Keratinocyte (primary cell): ENCODE results near the gene LMBR1L.

Source experiments
- EZH2 ChIP-seq: IDR thresholded peaks from one replicate; pipeline ENCODE4 v1.6.1; 2012; ENCODE audit warnings: inconsistent platforms, mild to moderate bottlenecking, low read length, moderate library complexity
- TF ChIP-seq, protein P1 (sequence below), 3 experiments: IDR thresholded peaks in 1 of 3; conservative IDR thresholded peaks in 1 of 3; optimal IDR thresholded peaks in 1 of 3; 2 replicates in 2 of 3; 3 replicates in 1 of 3; pipeline versions ENCODE3 to v1.5.1; 2011; ENCODE audit warnings: low read length in 3 of 3, mild to moderate bottlenecking in 3 of 3, moderate library complexity in 2 of 3, control low read depth in 1 of 3, inconsistent platforms in 1 of 3; ENCODE audit not compliant: insufficient read depth in 2 of 3; ENCODE audit errors: extremely low read depth in 1 of 3

DNA sequence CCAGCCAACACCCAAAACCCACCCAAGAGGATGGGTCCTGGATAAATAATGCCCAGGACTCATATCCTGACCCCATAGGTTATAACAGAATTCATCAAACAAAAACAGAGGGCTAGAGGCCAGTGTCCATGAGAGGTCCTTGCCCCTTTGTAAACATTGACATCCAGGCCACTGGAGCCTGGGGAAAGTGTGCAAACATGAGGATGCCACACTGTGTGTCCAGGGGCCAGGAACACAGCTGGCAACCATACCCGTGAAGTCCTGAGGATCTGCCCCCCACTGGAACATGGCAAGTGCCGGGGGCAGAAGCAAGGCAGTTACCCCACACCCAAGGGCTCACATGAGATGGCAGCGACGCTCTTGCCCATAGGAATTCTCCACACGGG is 45.9 kb downstream of the LMBR1L start:
- TF ChIP-seq EZH2 = no peak
- TF ChIP-seq, protein P1, sequence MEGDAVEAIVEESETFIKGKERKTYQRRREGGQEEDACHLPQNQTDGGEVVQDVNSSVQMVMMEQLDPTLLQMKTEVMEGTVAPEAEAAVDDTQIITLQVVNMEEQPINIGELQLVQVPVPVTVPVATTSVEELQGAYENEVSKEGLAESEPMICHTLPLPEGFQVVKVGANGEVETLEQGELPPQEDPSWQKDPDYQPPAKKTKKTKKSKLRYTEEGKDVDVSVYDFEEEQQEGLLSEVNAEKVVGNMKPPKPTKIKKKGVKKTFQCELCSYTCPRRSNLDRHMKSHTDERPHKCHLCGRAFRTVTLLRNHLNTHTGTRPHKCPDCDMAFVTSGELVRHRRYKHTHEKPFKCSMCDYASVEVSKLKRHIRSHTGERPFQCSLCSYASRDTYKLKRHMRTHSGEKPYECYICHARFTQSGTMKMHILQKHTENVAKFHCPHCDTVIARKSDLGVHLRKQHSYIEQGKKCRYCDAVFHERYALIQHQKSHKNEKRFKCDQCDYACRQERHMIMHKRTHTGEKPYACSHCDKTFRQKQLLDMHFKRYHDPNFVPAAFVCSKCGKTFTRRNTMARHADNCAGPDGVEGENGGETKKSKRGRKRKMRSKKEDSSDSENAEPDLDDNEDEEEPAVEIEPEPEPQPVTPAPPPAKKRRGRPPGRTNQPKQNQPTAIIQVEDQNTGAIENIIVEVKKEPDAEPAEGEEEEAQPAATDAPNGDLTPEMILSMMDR (optimal IDR thresholded peaks at IDR 0.05 in 1 of 3, IDR thresholded peaks at IDR 0.05 in 1 of 3, conservative IDR thresholded peaks at IDR 0.05 in 1 of 3; ENCODE audit: extremely low read depth in 1 of 3, insufficient read depth in 2 of 3, low read length in 3 of 3) = no peak
